ENCODE measurements around the gene HBE1. TPM values are rescaled to one million over a fixed set of nuclear protein-coding genes. Genes with fewer than 3 reads are reported as not detected.
"Not testable (repeated sequence)": the region's sequence is repeated elsewhere in the genome, so short reads cannot be mapped to it uniquely, and the experiment has no call there.

HBE1 gene
- total and polyA plus RNA-seq, 2 donors: 1.8 to 5.5 TPM

GRCh38 chr11:5265832-5266231, 3.9 kb downstream of the HBE1 start:
- no peak overlapping the region for H3K4me3 ChIP-seq (ENCODE audit: low read length in 2 of 2)
- H3K9me3 ChIP-seq (ENCODE audit: control insufficient read depth in 2 of 2, insufficient read depth in 1 of 2, low read length in 1 of 2): no peaks in the 10 kb centered on the region
- no peak for DNase-seq (ENCODE audit: low read depth in 6 of 9, low spot score in 9 of 9)
- WGBS: 72% methylated on average over 2 of the region's 2 CpGs
- H3K36me3 ChIP-seq (ENCODE audit: control insufficient read depth in 2 of 2, insufficient read depth in 2 of 2, low read length in 1 of 2): no peaks in the 10 kb centered on the region
- no peak overlapping the region for H3K27ac ChIP-seq (ENCODE audit: low read depth in 1 of 2, low read length in 1 of 2)
- no peaks in the 10 kb centered on the region for H3K27me3 ChIP-seq (ENCODE audit: control insufficient read depth in 2 of 2, insufficient read depth in 1 of 2, low read length in 1 of 2)
- no peaks in the 10 kb centered on the region for H3K4me1 ChIP-seq (ENCODE audit: control insufficient read depth in 2 of 2, insufficient read depth in 2 of 2, low read length in 2 of 2)

GRCh38 chr11:5258543-5259262, 11.0 kb downstream of the HBE1 start:
- no peak for DNase-seq (ENCODE audit: low read depth in 6 of 9, low spot score in 9 of 9)
- 91% methylated on average over 7 of the region's 7 CpGs for WGBS

GRCh38 chr11:5257296-5257695, 12.4 kb downstream of the HBE1 start:
- no peak for DNase-seq (ENCODE audit: low read depth in 6 of 9, low spot score in 9 of 9)
- Histone ChIP-seq H3K4me1 (ENCODE audit: control insufficient read depth in 2 of 2, insufficient read depth in 2 of 2, low read length in 2 of 2) (no peaks in the 10 kb centered on the region), H3K36me3 (ENCODE audit: control insufficient read depth in 2 of 2, insufficient read depth in 2 of 2, low read length in 1 of 2) (no peaks in the 10 kb centered on the region), H3K4me3 (ENCODE audit: low read length in 2 of 2) (no peak overlapping the region), H3K27me3 (ENCODE audit: control insufficient read depth in 2 of 2, insufficient read depth in 1 of 2, low read length in 1 of 2) (no peaks in the 10 kb centered on the region), H3K9me3 (ENCODE audit: control insufficient read depth in 2 of 2, insufficient read depth in 1 of 2, low read length in 1 of 2) (no peaks in the 10 kb centered on the region), H3K27ac (ENCODE audit: low read depth in 1 of 2, low read length in 1 of 2) (no peak overlapping the region)
- 88% methylated on average over 2 of the region's 2 CpGs for WGBS

More at GRCh38 chr11:5258543-5259262, 11.0 kb downstream of the HBE1 start:
- no peak overlapping the region for H3K27ac ChIP-seq (ENCODE audit: low read depth in 1 of 2, low read length in 1 of 2)
- no peaks in the 10 kb centered on the region for H3K9me3 ChIP-seq (ENCODE audit: control insufficient read depth in 2 of 2, insufficient read depth in 1 of 2, low read length in 1 of 2)
- no peaks in the 10 kb centered on the region for H3K27me3 ChIP-seq (ENCODE audit: control insufficient read depth in 2 of 2, insufficient read depth in 1 of 2, low read length in 1 of 2)
- H3K4me1 ChIP-seq (ENCODE audit: control insufficient read depth in 2 of 2, insufficient read depth in 2 of 2, low read length in 2 of 2): no peaks in the 10 kb centered on the region
- no peak overlapping the region for H3K4me3 ChIP-seq (ENCODE audit: low read length in 2 of 2)
- no peaks in the 10 kb centered on the region for H3K36me3 ChIP-seq (ENCODE audit: control insufficient read depth in 2 of 2, insufficient read depth in 2 of 2, low read length in 1 of 2)

DNA sequence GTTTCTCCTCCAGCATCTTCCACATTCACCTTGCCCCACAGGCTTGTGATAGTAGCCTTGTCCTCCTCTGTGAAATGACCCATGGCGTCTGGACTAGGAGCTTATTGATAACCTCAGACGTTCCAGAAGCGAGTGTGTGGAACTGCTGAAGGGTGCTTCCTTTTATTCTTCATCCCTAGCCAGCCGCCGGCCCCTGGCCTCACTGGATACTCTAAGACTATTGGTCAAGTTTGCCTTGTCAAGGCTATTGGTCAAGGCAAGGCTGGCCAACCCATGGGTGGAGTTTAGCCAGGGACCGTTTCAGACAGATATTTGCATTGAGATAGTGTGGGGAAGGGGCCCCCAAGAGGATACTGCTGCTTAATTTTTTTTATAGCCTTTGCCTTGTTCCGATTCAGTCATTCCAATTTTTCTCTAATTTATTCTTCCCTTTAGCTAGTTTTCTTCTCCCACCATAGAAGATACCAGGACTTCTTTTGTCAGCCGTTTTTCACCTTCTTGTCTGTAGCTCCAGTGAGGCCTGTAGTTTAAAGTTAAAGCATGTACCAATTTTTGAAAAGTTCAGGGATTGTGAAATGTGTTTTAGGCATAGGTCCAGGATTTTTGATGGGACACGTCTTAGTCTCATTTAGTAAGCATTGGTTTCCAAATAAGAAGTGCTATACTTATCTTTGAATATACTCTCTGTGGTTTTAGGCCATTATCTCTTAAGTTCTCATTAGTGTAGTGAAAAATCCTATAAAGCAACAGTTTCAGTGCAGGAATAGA, 14.9 kb downstream of the HBE1 start, which contains the start of gene HBG2:
HBG2 (minus strand) TSS at position 136 of the 768 bp plus-strand sequence; CDS start at position 83, 53 bp downstream.
- not testable (repeated sequence) for H3K4me3 ChIP-seq (ENCODE audit: low read length in 2 of 2); H3K4me1 ChIP-seq (ENCODE audit: control insufficient read depth in 2 of 2, insufficient read depth in 2 of 2, low read length in 2 of 2); H3K27ac ChIP-seq (ENCODE audit: low read depth in 1 of 2, low read length in 1 of 2); DNase-seq (ENCODE audit: low read depth in 6 of 9, low spot score in 9 of 9); H3K36me3 ChIP-seq (ENCODE audit: control insufficient read depth in 2 of 2, insufficient read depth in 2 of 2, low read length in 1 of 2); H3K27me3 ChIP-seq (ENCODE audit: control insufficient read depth in 2 of 2, insufficient read depth in 1 of 2, low read length in 1 of 2); H3K9me3 ChIP-seq (ENCODE audit: control insufficient read depth in 2 of 2, insufficient read depth in 1 of 2, low read length in 1 of 2)
- 93% methylated on average over 4 of the region's 9 CpGs for WGBS

DNA sequence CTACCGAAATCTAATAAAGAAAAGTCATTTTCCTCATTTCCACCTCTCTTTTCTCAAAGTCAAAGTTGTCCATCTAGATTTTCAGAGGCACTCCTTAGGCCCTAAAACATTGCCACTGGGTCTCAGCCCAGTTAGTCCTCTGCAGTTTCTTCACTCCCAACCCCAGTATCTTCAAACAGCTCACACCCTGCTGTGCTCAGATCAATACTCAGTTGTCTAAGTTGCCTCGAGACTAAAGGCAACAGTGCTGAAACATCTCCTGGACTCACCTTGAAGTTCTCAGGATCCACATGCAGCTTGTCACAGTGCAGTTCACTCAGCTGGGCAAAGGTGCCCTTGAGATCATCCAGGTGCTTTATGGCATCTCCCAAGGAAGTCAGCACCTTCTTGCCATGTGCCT, 15.7 kb downstream of the HBE1 start:
- not testable (repeated sequence) for H3K36me3 ChIP-seq (ENCODE audit: control insufficient read depth in 2 of 2, insufficient read depth in 2 of 2, low read length in 1 of 2); H3K27ac ChIP-seq (ENCODE audit: low read depth in 1 of 2, low read length in 1 of 2); H3K9me3 ChIP-seq (ENCODE audit: control insufficient read depth in 2 of 2, insufficient read depth in 1 of 2, low read length in 1 of 2); DNase-seq (ENCODE audit: low read depth in 6 of 9, low spot score in 9 of 9); H3K27me3 ChIP-seq (ENCODE audit: control insufficient read depth in 2 of 2, insufficient read depth in 1 of 2, low read length in 1 of 2); H3K4me1 ChIP-seq (ENCODE audit: control insufficient read depth in 2 of 2, insufficient read depth in 2 of 2, low read length in 2 of 2); H3K4me3 ChIP-seq (ENCODE audit: low read length in 2 of 2)
- WGBS: 87% methylated on average over 2 of the region's 2 CpGs

DNA sequence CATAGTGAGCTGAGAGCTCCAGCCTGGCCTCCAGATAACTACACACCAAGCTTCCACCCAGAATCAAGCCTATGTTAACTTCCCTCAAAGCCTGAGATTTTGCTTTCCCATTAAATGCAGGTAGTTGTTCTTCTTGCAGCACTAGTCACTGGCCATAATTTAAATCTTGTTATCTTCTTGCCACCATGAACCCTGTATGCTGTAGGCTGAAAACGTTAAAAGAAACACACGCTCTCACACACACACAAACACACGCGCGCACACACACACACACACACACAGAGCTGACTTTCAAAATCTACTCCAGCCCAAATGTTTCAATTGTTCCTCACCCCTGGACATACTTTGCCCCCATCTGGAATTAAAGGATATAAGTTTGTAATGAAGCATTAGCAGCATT, 16.3 kb downstream of the HBE1 start:
- not testable (repeated sequence) for DNase-seq (ENCODE audit: low read depth in 6 of 9, low spot score in 9 of 9); H3K4me1 ChIP-seq (ENCODE audit: control insufficient read depth in 2 of 2, insufficient read depth in 2 of 2, low read length in 2 of 2); H3K36me3 ChIP-seq (ENCODE audit: control insufficient read depth in 2 of 2, insufficient read depth in 2 of 2, low read length in 1 of 2); H3K27me3 ChIP-seq (ENCODE audit: control insufficient read depth in 2 of 2, insufficient read depth in 1 of 2, low read length in 1 of 2); H3K27ac ChIP-seq (ENCODE audit: low read depth in 1 of 2, low read length in 1 of 2); H3K9me3 ChIP-seq (ENCODE audit: control insufficient read depth in 2 of 2, insufficient read depth in 1 of 2, low read length in 1 of 2); H3K4me3 ChIP-seq (ENCODE audit: low read length in 2 of 2)
- WGBS: 90% methylated on average over 5 of the region's 5 CpGs

DNA sequence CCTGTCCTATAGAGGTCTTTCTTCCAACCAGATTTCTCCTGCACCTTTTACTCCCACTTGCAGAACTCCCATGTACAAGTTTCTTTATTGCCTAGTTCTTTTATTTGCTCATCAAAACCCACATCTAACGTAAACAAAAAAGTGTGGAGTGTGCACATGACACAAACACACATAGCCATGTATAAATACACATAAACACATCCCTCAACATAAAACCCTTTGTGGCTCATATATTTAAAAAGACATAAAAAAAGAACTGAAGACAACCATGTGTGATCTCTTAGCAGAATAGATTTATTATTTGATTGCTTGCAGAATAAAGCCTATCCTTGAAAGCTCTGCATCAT, 16.9 kb downstream of the HBE1 start:
- no peak overlapping the region for H3K27ac ChIP-seq (ENCODE audit: low read depth in 1 of 2, low read length in 1 of 2)

DNA sequence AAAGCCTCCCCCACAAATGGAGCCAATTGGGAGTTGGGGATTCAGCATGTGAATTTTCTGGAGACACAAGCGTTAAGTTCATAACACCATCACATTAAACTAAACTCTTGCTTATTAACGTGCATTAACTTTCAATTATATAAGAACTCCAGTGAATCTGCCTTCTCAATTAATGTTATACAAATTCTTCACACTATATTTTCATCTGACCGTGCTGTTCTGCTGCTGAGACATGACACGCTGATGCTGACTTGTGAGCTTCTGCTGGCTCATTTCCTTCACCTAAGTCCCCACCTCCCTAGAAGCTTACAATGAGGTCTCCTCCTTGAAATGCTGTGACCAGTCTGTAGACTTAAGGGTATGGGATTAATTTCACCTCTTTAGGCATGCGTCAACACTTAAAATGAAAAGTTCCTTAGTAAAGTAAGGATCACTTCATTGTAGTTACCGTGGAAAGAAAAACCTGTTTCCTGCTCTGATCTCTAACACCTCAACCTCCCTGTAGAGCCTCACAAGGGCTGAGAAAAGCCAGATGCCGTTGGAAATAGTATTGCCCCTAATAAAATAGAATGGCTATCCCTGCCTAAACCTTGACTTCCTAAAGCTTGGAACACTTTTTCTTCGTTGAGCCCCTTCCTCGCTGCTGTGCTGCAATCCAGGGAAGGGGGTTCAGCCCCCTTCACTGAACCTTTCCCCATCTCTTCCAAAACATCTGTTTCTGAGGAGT, 17.4 kb downstream of the HBE1 start:
- Histone ChIP-seq H3K36me3 (ENCODE audit: control insufficient read depth in 2 of 2, insufficient read depth in 2 of 2, low read length in 1 of 2) (no peaks in the 10 kb centered on the region), H3K27ac (ENCODE audit: low read depth in 1 of 2, low read length in 1 of 2) (no peak overlapping the region), H3K27me3 (ENCODE audit: control insufficient read depth in 2 of 2, insufficient read depth in 1 of 2, low read length in 1 of 2) (no peaks in the 10 kb centered on the region), H3K4me1 (ENCODE audit: control insufficient read depth in 2 of 2, insufficient read depth in 2 of 2, low read length in 2 of 2) (no peaks in the 10 kb centered on the region), H3K9me3 (ENCODE audit: control insufficient read depth in 2 of 2, insufficient read depth in 1 of 2, low read length in 1 of 2) (no peaks in the 10 kb centered on the region), H3K4me3 (ENCODE audit: low read length in 2 of 2) (no peak overlapping the region)
- WGBS: 78% methylated on average over 9 of the region's 9 CpGs
- DNase-seq (ENCODE audit: low read depth in 6 of 9, low spot score in 9 of 9): no peak

More for the DNA sequence above, 16.9 kb downstream of the HBE1 start:
- no peak overlapping the region for H3K4me3 ChIP-seq (ENCODE audit: low read length in 2 of 2)
- no peaks in the 10 kb centered on the region for H3K4me1 ChIP-seq (ENCODE audit: control insufficient read depth in 2 of 2, insufficient read depth in 2 of 2, low read length in 2 of 2)
- no peaks in the 10 kb centered on the region for H3K27me3 ChIP-seq (ENCODE audit: control insufficient read depth in 2 of 2, insufficient read depth in 1 of 2, low read length in 1 of 2)
- H3K36me3 ChIP-seq (ENCODE audit: control insufficient read depth in 2 of 2, insufficient read depth in 2 of 2, low read length in 1 of 2): no peaks in the 10 kb centered on the region
- DNase-seq (ENCODE audit: low read depth in 6 of 9, low spot score in 9 of 9): no peak
- H3K9me3 ChIP-seq (ENCODE audit: control insufficient read depth in 2 of 2, insufficient read depth in 1 of 2, low read length in 1 of 2): no peaks in the 10 kb centered on the region
- 93% methylated on average over 1 of the region's 1 CpG for WGBS

GRCh38 chr11:5251746-5252145, 18.0 kb downstream of the HBE1 start:
- H3K9me3 ChIP-seq (ENCODE audit: control insufficient read depth in 2 of 2, insufficient read depth in 1 of 2, low read length in 1 of 2): no peaks in the 10 kb centered on the region
- H3K4me3 ChIP-seq (ENCODE audit: low read length in 2 of 2): no peak overlapping the region
- no peak overlapping the region for H3K27ac ChIP-seq (ENCODE audit: low read depth in 1 of 2, low read length in 1 of 2)
- H3K36me3 ChIP-seq (ENCODE audit: control insufficient read depth in 2 of 2, insufficient read depth in 2 of 2, low read length in 1 of 2): no peaks in the 10 kb centered on the region
- no peak for DNase-seq (ENCODE audit: low read depth in 6 of 9, low spot score in 9 of 9)
- 68% methylated on average over 2 of the region's 2 CpGs for WGBS
- H3K27me3 ChIP-seq (ENCODE audit: control insufficient read depth in 2 of 2, insufficient read depth in 1 of 2, low read length in 1 of 2): no peaks in the 10 kb centered on the region
- no peaks in the 10 kb centered on the region for H3K4me1 ChIP-seq (ENCODE audit: control insufficient read depth in 2 of 2, insufficient read depth in 2 of 2, low read length in 2 of 2)

All from thymus (tissue), 11 donors.